ENCODE results near the gene TARS2.

The TARS2 gene

DNA sequence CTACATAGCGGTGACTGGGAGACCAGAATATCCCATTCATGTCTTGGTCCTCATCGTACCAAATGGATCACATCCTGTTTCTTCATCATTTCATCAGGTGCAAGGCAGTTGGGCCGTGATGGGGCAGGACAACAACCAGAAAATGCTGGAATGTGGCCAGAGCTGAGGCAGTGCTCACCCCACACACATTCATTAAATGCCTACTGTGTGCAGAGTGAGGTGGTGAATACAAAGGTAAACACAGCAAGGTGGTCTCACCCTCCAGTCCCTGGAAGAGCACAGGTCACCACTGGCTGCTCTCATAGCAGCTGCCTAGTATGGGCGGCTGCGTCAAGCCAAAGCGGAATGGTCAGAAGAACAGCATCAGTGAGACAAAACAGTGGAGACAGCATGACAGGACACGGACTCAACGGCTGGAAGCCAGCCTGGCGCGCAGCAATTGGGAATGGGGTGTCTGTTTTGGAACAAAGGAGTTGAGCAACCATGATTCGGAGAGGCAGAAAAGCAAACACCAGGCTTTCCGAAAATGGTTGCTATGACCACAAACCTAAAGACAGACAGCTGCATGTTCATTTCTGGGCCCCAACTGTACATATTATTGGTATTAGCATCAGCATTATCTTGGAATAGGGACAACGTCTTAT, 56.4 kb downstream of the TARS2 start:
- no peak for DNase-seq

DNA sequence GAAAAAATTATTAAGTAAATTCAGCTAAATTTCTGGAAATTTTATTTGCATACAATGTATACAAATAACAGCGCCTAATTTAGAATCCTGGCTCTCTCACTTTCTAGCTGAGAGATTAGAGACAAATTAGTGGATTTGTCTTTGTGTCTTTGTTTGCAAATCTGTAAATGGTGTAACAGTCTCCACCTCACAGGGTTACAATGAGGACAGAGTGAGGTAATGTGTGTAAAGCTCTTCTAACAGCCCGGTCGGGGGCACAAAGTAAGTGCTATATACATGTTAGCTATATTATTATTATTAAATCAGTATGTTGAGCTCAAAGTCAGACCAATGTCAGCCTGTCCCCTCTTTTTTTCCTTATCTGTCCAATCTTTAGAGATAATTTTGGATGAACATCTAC, 57.0 kb downstream of the TARS2 start:
- DNase-seq, result no peak

DNA sequence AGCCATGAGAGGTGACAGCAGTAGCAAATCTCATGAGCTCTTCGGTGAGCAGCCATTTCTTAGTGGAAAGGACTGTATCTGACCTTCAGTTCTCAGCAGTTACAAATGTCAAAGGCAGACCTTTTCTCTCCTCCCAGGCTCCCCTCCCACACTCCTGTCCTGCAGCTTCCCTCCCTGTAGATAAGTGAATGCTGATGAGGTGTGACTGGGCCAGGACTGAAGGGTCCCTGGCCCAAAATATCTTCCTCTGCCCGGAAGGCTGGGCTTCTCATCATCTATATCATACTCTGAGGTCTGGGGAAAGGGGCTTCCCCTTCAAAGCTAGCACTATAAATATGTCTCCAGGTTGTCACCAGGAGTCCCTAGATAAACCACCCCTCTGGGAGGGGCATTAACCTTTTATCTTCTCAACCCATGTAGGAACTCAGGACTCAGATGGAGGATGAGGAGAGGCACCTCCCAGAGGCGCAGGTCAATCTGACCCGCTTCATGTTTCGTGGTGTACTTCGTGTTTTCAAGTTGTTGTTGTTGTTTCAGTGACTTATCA, 58.3 kb downstream of the TARS2 start:
- DNase-seq, result no peak

DNA sequence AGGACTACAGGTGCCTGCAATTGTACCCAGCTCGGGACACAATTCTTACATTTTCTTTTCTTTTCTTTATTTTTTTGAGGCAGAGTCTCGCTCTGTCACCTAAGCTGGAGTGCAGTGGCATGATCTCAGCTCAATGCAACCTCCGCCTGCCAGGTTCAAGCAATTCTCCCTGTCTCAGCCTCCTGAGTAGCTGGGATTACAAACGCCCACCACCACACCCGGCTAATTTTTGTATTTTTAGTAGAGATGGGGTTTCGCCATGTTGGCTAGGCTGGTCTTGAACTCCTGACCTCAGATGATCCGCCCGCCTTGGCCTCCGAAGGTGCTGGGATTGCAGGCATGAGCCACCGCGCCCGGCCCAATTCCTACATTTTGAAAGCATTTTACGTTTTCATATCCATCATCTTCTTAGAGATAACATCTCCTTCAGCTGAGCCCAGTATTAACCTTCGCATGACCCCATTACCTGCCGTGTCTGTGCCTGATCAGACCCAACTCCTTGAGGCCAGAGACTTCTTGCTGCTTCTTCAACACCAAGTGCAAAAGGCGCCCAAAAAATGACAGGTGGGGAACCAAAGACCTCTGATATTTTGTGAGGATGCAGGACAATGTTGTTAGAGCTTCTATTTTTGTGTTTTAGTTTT, 59.2 kb downstream of the TARS2 start:
- no peak for DNase-seq

DNA sequence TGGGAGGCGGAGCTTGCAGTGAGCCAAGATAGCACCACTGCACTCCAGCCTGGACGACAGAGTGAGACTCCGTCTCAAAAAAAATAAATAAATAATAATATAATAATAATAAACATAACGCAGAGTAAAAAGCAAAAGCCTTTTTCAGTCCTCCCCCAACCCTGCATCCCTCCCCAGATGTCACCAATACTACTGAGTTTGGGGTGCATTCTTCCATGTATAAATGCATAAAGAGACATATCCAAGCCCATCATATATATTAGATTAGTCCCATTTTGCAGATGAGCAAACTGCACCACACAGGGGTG, 61.1 kb downstream of the TARS2 start:
- DNase-seq, result no peak

DNA sequence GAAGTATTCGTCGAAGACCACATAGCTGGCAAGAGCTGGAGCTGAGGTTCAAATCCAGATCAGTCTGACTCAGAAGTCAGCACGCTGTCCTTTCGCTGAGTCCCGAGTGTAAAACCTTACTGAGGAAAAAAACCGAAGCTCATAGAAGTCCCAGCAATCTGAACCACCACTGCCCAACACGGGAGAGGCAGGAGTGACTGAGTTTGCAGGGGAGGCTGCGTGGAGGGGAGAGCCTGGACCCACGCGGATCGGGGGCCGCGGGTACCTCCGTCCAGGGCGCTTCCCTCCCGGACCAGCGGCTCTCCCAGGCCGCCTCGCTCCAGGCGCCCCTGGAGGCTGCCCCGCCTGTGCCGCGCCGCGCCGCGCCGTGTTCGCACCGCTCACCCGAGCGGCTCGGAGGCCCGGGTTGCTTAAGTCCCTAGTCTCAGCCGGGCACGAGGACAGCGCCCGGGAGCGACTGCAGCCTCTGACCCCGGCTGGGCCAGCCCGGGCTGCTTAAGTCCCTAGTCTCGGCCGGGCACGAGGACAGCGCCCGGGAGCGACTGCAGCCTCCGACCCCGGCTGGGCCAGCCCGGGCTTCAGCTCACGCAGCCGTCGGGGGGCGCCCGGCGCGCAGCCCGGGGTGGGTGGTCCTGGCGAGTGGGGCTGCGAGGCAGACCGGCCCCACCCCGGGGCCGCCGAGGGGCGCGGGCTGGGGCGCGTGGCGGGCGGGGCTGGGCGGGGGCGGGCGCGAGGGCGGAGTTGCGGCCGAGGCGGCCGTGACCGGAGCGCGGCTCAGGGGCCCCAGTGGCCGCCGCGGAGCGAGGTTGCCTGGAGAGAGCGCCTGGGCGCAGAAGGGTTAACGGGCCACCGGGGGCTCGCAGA, 61.6 kb downstream of the TARS2 start, which contains the start of gene ADAMTSL4:
TSS of gene ADAMTSL4 (plus strand) at position 777 of the 864 bp plus-strand sequence. CDS start 2,881 bp downstream, outside the sequence.
- peak; percentile 54 to 65 for DNase-seq

DNA sequence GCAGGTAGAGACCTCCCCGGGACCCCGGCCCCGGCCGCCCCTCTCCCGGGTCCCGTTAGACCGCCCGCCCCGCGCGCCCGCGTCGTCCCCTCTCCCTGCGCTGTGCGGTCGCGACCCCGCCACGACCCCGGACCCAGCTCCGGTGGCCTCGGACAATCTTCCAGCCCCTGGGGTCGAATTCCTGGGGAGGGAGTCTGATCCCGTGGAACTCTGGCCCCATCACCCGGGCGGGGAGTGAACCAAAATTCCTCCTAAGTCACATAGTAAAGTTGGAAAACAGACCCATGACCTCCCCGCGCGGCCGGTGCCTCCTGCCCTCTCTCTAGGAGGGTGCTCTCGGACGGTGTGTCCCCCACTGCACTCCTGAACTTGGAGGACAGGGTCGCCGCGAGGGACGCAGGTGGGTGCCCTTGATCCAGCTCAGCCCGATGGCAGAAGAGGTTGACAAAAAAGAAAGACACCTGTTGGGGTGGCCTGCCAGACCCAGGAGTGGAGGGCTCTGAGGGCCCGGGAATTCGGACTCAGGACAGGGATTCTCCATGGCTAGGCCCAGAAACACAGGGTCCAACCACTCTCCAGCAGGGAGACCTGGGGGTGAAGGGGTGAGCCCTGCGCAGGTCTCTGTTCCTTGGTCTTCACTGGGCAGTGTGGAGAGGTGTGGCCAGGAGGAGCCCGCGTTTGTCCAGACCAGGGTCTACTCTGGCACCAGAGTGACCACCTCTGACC, 62.4 kb downstream of the TARS2 start:
- peak in 1 of 2 experiments; percentile 21 for DNase-seq

DNA sequence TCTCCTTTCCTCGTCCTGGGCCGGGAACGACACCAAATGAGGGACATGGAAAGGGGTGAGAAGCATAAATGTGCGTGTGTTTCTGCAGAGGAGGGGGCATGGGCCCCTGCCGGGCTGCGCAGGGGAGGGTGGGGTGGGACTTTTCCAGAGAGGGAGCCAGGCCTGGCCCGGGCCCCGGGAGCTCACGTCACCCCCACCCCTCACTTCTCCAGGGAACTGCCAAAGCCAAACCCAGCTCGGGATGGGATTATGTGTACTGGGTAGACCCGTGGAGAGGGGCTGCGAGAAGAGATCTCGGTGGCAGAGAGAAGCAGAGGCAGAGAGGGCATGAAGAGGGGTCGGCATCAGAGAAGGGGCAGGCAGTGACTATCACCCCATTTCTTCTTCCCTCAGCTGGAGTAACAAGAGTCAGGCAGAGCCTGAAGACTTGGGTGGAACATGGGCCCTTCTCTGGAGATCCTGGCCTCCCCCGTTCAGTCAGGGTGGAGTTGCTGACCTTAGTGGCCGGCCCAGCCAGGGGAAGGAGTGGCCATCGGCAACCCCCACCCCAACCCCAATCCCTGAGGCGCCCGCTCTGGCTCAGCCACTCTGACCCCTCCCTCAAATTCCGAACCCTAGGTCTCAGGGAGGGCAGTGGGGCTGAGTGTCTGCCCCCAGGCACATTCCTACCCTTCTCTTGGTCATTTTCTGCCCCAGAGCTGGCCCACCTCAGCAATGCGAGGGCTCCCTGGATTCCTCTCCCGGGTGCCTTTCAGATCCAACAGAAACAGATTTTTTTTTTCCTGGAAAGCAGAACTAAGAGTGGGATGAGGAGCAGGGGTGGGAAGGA, 63.2 kb downstream of the TARS2 start:
- peak in 1 of 2 experiments; percentile 23 for DNase-seq

DNA sequence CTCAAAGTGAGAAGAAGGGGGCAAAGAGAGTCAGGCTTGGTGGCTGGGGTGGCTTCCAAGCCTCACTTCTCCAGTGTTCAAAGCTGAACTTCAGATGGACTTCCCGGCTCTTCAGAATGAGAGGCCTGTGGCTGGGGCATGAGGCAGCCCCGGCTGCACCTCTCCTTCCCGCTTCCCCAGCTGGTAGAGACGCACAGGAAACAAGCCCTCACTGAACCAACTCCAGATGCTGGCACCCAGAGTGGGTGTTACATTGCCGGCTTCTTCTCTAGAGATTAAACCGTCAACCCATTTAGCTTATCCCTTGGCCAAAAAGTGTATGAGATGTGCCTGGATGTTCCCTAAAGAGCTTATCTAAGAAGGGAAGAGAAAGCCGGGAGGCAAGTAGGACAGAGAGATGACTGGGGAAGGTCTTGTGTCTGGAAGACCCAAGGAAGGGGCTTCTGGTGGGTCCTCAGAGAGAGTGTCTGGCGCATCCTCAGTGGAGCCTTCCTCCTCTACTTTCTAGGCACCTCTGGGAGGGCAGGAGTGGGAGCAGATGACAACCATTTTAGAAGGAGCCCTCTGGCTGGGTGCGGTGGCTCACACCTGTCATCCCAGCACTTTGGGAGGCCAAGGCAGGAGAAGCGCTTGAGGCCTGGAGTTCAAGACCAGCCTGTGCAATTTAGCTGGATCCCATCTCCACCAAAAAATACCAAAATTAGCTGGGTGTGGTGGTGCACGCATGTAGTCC, 64.0 kb downstream of the TARS2 start:
- peak; percentile 39 to 43 for DNase-seq

DNA sequence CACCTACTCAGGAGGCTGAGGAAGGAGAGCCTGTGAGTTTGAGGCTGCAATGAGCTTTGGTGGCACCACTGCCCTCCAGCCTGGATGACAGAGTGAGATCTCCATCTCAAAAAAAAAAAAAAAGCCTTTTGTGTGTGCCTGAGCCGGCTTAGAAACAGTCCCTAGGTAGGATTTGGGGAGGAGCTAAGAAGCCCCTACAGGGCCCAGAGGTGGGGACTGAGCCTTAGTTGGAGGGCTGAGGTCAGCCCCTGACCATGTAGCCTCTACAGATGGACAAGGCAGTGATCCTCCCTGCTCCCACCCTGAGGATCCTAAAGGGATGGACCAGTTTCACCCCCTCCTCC, 64.5 kb downstream of the TARS2 start:
- peak in 1 of 2 experiments; percentile 17 for DNase-seq

DNA sequence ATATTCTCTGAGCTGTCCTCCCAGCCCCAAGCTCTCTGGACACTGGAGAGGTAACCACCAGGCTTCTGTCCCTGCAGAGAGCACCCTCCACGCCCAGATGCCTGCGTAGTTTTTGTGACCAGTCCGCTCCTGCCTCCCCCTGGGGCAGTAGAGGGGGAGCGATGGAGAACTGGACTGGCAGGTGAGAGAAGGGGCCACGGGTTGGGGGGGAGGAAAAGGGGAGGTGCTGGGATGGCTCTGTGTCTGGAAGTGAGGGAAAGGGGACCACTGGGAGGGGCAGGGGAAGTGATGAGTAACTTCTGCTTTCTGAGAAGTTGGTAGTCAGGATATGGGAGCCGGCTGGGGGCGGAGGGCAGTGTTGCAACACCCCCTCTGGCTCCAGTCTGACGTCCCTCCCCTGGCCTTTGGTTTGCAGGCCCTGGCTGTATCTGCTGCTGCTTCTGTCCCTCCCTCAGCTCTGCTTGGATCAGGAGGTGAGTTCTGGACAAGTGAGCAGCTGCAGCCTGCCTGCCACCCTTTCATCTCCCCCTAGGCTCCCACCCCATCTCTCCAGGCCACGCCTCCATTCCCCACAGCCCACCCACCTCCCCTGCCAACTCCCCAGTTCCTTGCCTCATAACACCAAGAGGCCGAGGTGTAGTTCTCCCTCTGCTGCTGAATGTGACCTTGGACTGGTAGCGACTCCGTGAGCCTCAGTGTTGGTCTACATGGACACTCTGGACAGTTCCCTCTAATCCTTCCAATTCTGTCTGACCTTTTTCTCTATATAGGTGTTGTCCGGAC, 65.1 kb downstream of the TARS2 start:
- DNase-seq, result peak in 1 of 2 experiments; percentile 48

DNA sequence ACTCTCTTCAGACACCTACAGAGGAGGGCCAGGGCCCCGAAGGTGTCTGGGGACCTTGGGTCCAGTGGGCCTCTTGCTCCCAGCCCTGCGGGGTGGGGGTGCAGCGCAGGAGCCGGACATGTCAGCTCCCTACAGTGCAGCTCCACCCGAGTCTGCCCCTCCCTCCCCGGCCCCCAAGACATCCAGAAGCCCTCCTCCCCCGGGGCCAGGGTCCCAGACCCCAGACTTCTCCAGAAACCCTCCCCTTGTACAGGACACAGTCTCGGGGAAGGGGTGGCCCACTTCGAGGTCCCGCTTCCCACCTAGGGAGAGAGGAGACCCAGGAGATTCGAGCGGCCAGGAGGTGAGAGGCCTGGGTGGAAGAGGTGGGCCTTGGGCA, 65.7 kb downstream of the TARS2 start:
- no peak for DNase-seq

DNA sequence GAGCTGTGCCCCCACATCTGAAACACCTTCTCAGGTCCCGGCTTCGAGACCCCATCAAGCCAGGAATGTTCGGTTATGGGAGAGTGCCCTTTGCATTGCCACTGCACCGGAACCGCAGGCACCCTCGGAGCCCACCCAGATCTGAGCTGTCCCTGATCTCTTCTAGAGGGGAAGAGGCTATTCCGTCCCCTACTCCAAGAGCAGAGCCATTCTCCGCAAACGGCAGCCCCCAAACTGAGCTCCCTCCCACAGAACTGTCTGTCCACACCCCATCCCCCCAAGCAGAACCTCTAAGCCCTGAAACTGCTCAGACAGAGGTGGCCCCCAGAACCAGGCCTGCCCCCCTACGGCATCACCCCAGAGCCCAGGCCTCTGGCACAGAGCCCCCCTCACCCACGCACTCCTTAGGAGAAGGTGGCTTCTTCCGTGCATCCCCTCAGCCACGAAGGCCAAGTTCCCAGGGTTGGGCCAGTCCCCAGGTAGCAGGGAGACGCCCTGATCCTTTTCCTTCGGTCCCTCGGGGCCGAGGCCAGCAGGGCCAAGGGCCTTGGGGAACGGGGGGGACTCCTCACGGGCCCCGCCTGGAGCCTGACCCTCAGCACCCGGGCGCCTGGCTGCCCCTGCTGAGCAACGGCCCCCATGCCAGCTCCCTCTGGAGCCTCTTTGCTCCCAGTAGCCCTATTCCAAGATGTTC, 66.3 kb downstream of the TARS2 start:
- no peak for DNase-seq

DNA sequence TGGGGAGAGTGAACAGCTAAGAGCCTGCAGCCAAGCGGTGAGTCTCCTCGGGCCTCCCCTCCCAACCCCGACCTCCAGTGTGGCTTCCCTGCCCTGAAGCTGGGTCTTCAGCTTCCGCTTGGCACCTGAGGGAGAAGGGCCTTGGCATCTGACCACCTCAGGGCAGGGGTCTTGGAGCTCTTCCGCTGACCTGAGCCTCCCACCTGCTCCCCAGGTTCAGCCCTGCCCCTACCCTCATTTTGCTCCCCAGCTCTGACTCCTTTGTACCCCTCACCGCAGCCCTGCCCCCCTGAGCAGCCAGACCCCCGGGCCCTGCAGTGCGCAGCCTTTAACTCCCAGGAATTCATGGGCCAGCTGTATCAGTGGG, 66.8 kb downstream of the TARS2 start:
- no peak for DNase-seq

DNA sequence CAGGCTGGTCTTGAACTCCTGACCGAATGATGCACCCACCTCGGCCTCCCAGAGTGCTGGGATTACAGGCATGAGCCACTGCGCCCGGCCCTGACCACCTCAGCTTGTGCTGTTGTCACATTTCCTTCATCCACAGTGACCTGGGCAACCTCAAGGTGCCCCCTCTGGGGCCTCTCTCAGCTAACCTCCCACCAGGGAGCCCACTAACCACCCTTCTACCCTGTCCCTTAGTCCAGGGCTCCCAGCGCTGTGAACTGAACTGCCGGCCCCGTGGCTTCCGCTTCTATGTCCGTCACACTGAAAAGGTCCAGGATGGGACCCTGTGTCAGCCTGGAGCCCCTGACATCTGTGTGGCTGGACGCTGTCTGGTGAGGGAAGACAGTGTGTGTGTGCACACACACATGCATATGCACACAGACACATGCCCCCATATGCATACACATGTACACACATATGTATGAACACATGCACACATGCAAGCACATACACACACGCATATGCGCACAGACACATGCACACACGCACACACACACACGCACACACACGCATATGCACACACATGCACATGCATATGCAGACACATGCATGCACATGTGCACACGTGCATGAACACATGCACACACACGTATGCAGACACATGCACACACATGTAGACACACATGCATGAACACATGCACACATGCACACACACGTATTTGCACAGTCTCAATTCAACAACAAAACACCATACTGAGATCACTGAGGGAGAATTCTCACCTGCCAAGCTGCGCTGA, 68.2 kb downstream of the TARS2 start:
- no peak for DNase-seq

DNA sequence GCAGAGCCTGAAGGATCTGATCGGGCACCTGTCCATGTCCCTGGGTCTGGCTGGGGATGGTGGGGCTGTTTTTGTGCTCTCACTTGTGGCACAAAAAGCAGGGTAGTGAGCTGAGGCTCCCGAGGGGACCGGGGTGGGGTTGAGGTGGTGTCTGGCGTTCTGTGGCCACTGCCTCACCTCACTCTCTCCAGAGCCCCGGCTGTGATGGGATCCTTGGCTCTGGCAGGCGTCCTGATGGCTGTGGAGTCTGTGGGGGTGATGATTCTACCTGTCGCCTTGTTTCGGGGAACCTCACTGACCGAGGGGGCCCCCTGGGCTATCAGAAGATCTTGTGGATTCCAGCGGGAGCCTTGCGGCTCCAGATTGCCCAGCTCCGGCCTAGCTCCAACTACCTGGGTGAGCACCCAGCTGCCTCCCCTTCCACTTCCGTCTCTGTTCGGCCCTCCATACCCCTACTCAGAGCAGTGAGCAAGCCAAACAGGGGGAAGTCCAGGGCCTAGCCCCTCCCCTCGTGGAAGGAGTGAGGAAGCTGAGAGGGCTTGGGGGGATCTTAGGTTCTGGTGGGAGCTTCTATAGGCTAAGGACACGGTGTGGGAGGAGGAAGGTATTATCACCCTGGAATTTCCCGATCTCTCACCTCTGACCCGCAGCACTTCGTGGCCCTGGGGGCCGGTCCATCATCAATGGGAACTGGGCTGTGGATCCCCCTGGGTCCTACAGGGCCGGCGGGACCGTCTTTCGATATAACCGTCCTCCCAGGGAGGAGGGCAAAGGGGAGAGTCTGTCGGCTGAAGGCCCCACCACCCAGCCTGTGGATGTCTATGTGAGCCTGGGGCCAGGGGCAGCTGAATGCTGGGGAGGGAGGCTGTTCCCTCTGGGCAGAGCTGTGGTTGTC, 69.0 kb downstream of the TARS2 start:
- DNase-seq, result no peak

DNA sequence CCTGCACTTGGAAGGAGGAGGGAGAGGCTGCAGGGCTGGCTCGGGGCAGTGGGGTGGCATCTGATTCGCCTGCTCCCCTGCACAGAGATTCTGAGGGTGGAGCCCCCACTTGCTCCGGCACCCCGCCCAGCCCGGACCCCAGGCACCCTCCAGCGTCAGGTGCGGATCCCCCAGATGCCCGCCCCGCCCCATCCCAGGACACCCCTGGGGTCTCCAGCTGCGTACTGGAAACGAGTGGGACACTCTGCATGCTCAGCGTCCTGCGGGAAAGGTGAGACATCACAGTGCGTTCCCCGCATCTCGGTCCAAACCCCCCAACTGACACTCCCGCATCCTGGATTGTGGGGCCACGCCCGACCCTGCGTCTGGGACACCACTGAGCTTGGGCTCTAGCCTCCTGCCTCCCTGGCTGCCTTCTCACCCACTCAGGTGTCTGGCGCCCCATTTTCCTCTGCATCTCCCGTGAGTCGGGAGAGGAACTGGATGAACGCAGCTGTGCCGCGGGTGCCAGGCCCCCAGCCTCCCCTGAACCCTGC, 69.9 kb downstream of the TARS2 start:
- DNase-seq, result no peak

Measured in activated T-cell treated with anti-CD3 and anti-CD28 coated beads, Interleukin-2, amount 50 U/mL, for 48 hours (primary cell).